ENCODE results near the gene PDGFRA.

DNA sequence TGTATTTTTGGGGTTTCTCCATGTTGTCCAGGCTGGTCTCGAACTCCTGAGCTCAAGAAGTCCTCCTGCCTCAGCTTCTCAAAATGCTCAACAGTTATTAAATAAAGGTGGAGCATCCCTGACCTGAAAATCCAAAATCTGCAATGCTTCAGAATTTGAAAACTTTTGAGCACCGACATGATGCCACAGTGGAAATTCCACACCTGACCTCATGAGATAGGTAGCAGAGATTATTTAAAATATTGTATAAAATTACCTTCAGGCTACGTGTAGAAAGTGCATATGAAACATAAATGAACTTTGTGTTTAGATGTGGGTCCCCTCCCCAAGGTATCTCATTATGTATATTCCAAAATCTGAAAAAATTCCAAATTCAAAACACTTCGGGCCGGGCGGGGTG is 42.7 kb upstream of the PDGFRA start:
- TF ChIP-seq EZH2phosphoT487 (IDR thresholded peaks at IDR 0.05; ENCODE audit: low read length) (no peak), EZH2 (optimal IDR thresholded peaks at IDR 0.05; ENCODE audit: low read depth, low read length) (no peak)
- TF ChIP-seq, protein P1, sequence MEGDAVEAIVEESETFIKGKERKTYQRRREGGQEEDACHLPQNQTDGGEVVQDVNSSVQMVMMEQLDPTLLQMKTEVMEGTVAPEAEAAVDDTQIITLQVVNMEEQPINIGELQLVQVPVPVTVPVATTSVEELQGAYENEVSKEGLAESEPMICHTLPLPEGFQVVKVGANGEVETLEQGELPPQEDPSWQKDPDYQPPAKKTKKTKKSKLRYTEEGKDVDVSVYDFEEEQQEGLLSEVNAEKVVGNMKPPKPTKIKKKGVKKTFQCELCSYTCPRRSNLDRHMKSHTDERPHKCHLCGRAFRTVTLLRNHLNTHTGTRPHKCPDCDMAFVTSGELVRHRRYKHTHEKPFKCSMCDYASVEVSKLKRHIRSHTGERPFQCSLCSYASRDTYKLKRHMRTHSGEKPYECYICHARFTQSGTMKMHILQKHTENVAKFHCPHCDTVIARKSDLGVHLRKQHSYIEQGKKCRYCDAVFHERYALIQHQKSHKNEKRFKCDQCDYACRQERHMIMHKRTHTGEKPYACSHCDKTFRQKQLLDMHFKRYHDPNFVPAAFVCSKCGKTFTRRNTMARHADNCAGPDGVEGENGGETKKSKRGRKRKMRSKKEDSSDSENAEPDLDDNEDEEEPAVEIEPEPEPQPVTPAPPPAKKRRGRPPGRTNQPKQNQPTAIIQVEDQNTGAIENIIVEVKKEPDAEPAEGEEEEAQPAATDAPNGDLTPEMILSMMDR (IDR thresholded peaks at IDR 0.05; ENCODE audit: low read length), result no peak

Measured in MM.1S (cell line).